MM.1S (cell line): ENCODE data around the gene ANXA6.

Experiments used
- EZH2phosphoT487 ChIP-seq: fragments of 300-600 bp; sonication (generic); IDR thresholded peaks from 2 replicates; pipeline ENCODE4 v1.6.1; 2018; ENCODE audit warnings: antibody characterized with exemption, low read length
- TF ChIP-seq, protein P1 (sequence below): fragments of 300-600 bp; sonication (generic); IDR thresholded peaks from 2 replicates; pipeline ENCODE4 v1.5.1; 2016; ENCODE audit warnings: antibody characterized with exemption, low read length, mixed read lengths

GRCh38 chr5:151140686-151141459 lies 16.7 kb downstream of the ANXA6 start:
- TF ChIP-seq, protein P1, sequence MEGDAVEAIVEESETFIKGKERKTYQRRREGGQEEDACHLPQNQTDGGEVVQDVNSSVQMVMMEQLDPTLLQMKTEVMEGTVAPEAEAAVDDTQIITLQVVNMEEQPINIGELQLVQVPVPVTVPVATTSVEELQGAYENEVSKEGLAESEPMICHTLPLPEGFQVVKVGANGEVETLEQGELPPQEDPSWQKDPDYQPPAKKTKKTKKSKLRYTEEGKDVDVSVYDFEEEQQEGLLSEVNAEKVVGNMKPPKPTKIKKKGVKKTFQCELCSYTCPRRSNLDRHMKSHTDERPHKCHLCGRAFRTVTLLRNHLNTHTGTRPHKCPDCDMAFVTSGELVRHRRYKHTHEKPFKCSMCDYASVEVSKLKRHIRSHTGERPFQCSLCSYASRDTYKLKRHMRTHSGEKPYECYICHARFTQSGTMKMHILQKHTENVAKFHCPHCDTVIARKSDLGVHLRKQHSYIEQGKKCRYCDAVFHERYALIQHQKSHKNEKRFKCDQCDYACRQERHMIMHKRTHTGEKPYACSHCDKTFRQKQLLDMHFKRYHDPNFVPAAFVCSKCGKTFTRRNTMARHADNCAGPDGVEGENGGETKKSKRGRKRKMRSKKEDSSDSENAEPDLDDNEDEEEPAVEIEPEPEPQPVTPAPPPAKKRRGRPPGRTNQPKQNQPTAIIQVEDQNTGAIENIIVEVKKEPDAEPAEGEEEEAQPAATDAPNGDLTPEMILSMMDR = no peak
- no peak for TF ChIP-seq EZH2phosphoT487
